ENCODE measurements around the gene PAN3.

Gene PAN3

GRCh38 chr13:28219408-28220099, 81.2 kb downstream of the PAN3 start:
- no peak for DNase-seq (ENCODE audit: low read depth in 2 of 2)

DNA sequence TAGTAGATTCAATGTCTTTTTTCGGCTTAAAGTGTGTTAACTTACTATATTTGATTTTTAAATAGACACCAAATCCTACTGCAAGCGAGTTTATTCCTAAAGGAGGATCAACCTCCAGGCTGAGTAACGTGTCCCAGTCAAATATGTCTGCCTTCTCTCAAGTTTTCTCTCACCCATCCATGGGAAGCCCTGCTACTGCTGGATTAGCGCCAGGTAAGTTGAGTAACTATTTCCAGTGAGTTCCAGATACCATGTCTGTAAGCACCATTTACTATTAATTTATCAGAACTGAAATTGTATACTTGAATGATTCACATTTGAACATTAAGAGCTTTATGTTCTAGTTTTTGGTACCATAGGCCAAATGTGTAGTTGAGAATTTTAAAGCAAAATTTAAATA, 81.8 kb downstream of the PAN3 start:
- DNase-seq (ENCODE audit: low read depth in 2 of 2), result no peak

DNA sequence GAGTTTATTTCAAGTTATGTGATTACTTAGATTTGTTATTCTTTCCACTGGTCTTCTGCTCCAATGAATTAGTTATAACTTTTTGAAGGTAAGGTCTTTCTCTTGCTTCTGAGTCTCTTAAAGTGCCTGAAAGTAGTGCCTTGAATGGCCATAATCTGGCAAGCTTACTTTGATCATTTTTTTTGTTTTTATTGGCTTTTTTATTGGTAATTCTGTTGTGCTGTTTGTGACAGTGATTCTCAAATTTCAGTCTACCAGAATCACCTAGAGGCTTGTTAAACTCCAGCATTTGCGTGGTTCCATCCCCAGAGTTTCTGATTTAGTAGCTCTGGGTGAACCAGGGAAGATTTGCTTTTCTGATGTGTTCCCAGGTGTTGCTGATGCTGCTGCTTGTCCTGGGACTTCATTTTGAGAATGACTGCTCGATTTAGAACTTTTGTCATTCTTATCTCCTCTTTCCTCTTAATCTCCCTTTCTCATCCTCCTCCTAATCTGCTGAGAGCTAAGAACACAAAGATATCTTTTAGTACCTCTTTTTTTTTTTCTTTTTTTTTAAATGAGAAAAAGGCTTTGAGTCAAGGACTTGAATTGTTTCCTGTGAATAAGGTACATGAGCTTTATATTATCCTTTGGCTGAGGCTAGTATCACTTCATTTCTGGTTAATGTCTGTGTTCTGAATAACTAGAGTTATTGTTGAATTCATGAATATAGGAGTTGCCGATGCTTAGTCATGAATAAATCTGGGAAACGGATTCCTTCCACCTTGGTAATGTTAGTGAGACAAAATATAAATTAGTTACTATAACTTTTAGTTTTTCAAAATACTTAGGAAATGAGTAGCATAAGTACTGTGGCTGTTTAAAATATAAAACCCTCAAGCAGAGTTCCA, 91.4 kb downstream of the PAN3 start:
- no peak for DNase-seq (ENCODE audit: low read depth in 2 of 2)

GRCh38 chr13:28231642-28232041, 93.3 kb downstream of the PAN3 start:
- DNase-seq (ENCODE audit: low read depth in 2 of 2), result no peak

- no peak for DNase-seq (ENCODE audit: low read depth in 2 of 2)
Observed at GRCh38 chr13:28237944-28238343, 99.6 kb downstream of the PAN3 start.

DNA sequence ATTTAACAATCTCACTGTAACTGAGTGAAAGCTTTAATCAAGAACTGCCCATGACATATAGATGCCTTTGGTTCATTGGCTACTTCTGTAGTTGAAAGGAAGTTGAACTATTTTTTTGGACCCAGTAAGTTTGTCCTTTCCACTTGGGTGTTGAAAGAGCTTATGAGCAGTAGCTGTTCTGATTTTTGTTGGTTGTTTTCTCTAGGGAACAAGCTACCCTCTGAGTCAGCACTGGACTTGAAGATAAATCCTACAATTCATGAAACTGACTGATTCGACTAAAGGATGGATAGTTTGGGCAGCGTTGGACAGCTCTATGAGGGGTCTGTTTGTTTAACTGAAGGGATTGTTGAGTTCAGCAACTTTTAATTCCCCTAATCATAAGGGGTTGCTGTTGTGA, 101.0 kb downstream of the PAN3 start:
- no peak for DNase-seq (ENCODE audit: low read depth in 2 of 2)

DNA sequence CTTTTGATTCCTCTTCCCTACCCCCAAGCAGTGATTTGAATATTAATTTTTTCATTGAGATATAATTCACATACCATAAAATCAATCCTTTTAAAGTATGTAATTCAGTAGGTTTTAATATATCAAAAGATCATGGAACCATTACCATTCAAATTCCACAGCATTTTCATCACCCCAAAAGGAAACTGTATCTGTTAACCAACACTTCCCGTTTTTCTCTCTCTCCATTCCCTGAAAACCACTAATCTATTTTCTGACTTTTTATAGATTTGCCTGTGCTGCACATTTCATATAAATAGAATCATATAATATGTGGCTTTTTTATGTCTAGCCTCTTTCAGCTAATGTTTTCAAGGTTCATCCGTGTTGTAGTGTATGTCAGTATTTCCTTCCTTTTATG, 107.1 kb downstream of the PAN3 start:
- DNase-seq (ENCODE audit: low read depth in 2 of 2), result no peak

DNA sequence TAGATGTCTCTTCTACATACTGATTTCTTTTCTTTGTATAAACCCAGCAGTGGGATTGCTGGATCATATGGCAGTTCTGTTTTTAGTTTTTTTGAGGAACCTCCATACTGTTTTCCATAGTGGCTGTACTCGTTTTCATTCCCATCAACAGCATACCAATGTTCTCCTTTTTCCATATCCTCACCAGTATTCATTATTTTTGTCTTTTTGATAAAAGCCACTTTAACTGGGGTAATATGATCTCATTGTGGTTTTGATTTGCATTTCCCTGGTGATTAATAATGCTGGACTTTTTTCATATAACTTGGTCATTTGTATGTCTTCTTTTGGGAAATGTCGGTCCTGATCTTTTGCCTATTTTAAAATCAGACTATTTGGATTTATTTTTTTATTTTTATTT, 108.5 kb downstream of the PAN3 start:
- no peak for DNase-seq (ENCODE audit: low read depth in 2 of 2)

DNA sequence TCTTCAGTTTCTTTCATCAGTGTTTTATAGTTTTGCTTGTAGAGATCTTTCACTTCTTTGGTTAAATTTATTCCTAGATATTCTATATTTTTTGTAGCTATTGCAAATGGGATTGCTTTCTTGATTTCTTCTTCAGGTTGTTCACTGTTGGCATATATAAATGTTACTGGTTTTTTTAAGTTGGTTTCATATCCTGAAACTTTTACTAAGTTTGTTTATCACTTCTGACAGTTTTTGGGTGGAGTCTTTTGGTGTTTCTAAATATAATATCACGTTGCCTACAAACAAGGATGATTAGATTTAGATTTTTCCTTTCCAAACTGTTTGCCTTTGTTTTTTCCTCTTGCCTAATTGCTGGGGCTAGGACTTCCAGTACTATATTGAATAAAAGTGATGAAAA, 109.7 kb downstream of the PAN3 start:
- no peak for DNase-seq (ENCODE audit: low read depth in 2 of 2)

- no peak for DNase-seq (ENCODE audit: low read depth in 2 of 2)
Observed at GRCh38 chr13:28250542-28250941, 112.2 kb downstream of the PAN3 start.

GRCh38 chr13:28251466-28251865, 113.1 kb downstream of the PAN3 start:
- DNase-seq (ENCODE audit: low read depth in 2 of 2), result no peak

- DNase-seq (ENCODE audit: low read depth in 2 of 2), result no peak
Observed at GRCh38 chr13:28252547-28252946, 114.2 kb downstream of the PAN3 start.

- DNase-seq (ENCODE audit: low read depth in 2 of 2), result no peak
Observed at GRCh38 chr13:28257305-28257704, 119.0 kb downstream of the PAN3 start.

DNA sequence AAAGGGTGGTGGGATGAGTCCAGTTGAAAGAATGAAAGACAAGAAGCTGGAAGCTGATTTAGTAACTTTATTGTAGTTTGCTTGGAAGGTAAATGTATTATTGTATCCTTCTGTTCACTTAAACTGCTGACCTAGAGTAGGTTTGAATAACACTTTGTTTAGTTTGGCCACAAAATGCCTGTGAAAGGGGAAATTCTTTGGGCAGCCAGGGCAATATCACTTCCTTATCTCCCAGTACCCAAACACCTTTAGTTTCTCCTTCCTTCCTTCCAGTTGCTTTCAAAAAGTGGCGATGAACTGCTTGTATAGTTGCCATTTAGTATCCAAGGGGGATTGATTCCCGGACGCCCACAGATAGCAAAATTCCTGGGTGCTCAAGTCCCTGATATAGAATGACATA, 120.1 kb downstream of the PAN3 start:
- DNase-seq (ENCODE audit: low read depth in 2 of 2), result no peak

DNA sequence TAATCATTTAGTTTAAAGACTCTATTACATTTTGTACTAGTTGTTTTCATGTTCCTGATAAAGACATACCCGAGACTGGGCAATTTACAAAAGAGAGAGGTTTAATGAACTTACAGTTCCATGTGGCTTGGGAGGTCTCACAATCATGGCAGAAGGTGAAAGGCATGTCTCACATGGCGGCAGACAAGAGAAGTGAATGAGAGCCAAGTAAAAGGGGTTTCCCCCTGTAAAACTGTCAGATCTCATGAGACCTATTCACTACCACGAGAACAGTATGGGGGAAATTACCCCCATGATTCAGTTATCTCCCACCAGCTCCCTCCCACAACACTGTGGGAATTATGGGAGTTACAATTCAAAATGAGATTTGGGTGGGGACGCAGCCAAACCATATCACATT, 129.2 kb downstream of the PAN3 start:
- DNase-seq (ENCODE audit: low read depth in 2 of 2), result no peak

DNA sequence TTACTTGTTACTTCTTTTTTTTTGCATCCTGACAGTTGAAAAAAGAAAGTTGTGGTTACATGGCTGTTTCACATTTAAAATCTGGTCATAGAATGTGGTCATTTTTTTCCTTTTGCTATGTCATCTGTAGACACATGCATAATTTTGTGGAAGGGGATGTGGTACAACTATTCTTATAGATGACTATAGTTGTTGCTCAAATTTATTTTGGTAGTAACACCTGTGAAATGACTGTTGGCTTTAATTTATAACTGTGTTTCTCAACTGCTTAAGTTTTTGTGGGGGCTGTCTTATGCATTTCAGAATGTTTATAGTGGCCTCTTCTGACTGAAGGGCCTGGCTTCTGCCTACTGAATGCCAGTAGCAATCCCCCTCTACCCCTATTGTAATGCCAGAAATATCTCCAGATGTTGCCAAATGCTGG, 130.5 kb downstream of the PAN3 start:
- no peak for DNase-seq (ENCODE audit: low read depth in 2 of 2)

DNA sequence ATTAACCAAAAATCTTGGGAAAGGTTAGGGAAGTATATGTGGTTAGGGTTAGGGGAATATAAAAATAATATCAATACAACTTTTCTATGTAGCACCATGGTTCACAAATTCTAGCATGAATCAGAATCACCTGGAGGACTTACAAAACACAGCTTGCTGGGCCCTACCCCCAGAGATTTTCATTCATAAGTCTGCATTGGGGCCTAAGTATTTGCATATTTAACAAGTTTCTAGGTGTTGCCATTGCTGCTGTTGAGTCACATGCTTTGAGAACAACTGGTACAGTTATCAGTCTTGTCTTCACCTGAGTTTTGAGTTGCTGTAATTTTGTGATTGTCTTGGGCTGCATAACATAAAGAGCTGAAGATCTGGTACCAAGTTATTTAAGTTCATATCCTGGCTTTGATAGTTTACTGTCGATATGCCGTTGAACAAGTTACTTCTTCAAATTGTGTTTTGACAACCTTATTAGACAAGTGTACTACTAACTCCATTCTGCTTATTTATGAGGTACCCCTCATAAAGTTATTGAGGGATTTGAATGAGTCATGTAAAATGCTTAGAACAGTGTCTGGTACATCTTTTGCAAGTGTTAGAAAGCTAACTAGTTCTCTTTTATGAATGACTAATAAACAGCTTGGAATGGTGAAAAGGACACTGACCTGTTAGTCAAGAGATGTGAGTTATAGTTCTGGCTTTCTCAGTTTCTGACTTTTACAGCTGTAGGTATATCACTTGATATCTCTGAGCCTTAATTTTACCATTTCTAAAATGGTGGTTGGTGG, 132.9 kb downstream of the PAN3 start:
- DNase-seq (ENCODE audit: low read depth in 2 of 2), result no peak

- DNase-seq (ENCODE audit: low read depth in 2 of 2), result no peak
Observed at GRCh38 chr13:28273919-28274318, 135.6 kb downstream of the PAN3 start.

- DNase-seq (ENCODE audit: low read depth in 2 of 2), result no peak
Observed at GRCh38 chr13:28282451-28282850, 144.1 kb downstream of the PAN3 start.

DNA sequence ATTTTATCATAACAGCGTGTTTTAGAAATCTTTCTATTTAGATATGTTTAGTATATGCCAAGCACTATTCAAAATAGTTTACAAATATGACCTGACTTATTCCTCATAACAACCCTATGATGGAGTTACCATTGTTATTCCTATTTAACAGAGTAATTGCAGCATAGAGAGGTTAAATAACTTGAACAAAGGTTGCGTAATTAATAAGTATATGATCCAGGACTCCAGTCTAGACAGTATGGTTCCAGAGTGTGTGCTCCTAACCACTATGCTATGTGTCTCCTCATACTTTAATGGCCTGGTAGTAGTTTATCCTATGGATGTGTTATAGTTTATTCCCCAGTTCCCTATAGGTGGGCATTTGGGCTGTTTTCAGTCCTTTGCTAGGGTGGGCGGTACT, 145.3 kb downstream of the PAN3 start:
- DNase-seq (ENCODE audit: low read depth in 2 of 2), result no peak

DNA sequence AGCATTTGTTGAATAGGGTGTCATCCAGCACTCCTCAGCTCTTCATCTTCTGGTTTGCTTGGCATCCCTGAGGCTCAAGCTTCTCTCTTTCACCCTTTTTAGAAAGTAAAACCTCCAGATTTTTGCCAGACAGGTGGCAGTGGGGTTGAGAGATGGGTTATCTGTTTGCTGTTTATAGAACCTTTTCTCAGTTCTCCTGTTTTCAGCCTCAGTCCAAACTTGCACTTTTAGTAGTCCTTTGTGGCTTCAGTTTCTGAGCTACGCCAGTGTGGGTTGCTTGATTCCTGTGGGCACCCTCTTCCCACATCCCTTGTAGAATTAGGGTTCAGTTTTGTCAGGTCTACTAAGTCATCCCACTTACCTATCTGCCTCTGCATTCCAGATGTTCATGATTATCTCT, 147.9 kb downstream of the PAN3 start:
- no peak for DNase-seq (ENCODE audit: low read depth in 2 of 2)

GRCh38 chr13:28297341-28297740, 159.0 kb downstream of the PAN3 start:
- no peak for DNase-seq (ENCODE audit: low read depth in 2 of 2)

GRCh38 chr13:28299916-28300315, 161.6 kb downstream of the PAN3 start:
- DNase-seq (ENCODE audit: low read depth in 2 of 2), result no peak

All from activated CD8-positive, alpha-beta memory T cell treated with anti-CD3 and anti-CD28 coated beads for 4 hours (primary cell).